Activated naive CD4-positive, alpha-beta T cell treated with anti-CD3 and anti-CD28 coated beads, Interleukin-2, amount 10 ng/mL, durations not matched to agents 7 days and 5 days (primary cell): ENCODE results near the gene CEP164.

ENCODE experiments used
- CTCF ChIA-PET: fragments of 350-600 bp; sonication (Branson Sonifier 250); formaldehyde crosslinking; loops from one replicate; lab custom pipeline; 2021; ENCODE audit warnings: antibody characterized with exemption; lab: Charles Lee
- DNase-seq: peaks from one replicate; pipeline ENCODE4 v3.0.0-alpha.2; 2020
- H3K27ac Mint-ChIP-seq: one replicate; pipeline ENCODE4 v1.8.0; 2021; ENCODE audit warnings: mild to moderate bottlenecking, moderate library complexity, mixed read lengths
- H3K27me3 Mint-ChIP-seq: one replicate; pipeline ENCODE4 v1.8.0; 2021; ENCODE audit warnings: mild to moderate bottlenecking, mixed read lengths
- H3K36me3 Mint-ChIP-seq: one replicate; pipeline ENCODE4 v1.8.0; 2021; ENCODE audit warnings: mixed read lengths
- H3K4me1 Mint-ChIP-seq: one replicate; pipeline ENCODE4 v1.8.0; 2021; ENCODE audit warnings: mixed read lengths
- H3K4me3 Mint-ChIP-seq: one replicate; pipeline ENCODE4 v1.8.0; 2021; ENCODE audit warnings: mild to moderate bottlenecking, moderate library complexity, mixed read lengths
- H3K9me3 Mint-ChIP-seq: one replicate; pipeline ENCODE4 v1.8.0; 2021; ENCODE audit warnings: mixed read lengths

CEP164 gene

DNA sequence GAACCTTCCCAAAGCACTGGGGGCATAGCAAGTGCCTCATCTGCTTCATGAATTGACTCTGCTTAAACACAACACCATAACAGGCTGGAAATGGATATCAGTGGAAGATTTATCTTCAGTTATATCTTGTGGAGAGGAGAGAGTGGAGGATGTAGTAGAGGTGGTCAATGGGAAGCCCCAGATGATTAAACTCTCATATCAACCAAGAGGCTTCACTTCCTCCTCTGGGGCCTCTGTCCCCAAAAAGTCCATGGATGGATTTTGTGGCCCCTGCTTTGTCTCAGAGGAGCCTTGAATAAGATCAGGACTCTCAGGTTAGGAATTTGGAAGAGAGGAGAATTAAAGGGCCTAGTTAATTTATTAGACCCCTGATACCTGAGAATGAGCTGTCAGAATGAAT is 106.1 kb downstream of the CEP164 start:
- no peaks in the 10 kb centered on the region for H3K9me3 Mint-ChIP-seq
- H3K4me1 Mint-ChIP-seq: no peaks in the 10 kb centered on the region
- H3K36me3 Mint-ChIP-seq: no peaks in the 10 kb centered on the region
- DNase-seq: no peak
- CTCF ChIA-PET: no interaction called here
- H3K27ac Mint-ChIP-seq: no peak overlapping the region
- peaks cover 21% of the 10 kb centered on the region for H3K27me3 Mint-ChIP-seq
- H3K4me3 Mint-ChIP-seq: no peak overlapping the region

DNA sequence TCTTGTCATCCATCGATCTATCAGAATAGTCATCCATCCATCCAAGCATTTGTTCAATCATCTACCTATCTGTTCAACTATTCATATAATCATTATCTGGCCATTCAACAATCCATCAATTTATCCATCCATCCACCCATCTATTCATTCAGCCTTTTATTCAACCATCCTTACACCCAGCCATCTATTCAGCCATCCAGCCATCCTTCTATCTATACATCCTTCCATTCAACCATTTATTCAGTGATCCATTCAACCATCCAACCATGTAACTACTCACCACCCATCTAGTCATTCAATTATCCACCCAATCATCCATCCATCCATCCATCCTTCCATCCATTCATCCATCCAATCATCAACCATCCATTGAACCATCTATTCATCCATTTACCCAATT is 106.8 kb downstream of the CEP164 start:
- Mint-ChIP-seq H3K9me3 (no peaks in the 10 kb centered on the region), H3K27me3 (peaks cover 21% of the 10 kb centered on the region), H3K4me1 (no peaks in the 10 kb centered on the region), H3K36me3 (no peaks in the 10 kb centered on the region), H3K27ac (no peak overlapping the region), H3K4me3 (no peak overlapping the region)
- DNase-seq: no peak
- CTCF ChIA-PET: no interaction called here

DNA sequence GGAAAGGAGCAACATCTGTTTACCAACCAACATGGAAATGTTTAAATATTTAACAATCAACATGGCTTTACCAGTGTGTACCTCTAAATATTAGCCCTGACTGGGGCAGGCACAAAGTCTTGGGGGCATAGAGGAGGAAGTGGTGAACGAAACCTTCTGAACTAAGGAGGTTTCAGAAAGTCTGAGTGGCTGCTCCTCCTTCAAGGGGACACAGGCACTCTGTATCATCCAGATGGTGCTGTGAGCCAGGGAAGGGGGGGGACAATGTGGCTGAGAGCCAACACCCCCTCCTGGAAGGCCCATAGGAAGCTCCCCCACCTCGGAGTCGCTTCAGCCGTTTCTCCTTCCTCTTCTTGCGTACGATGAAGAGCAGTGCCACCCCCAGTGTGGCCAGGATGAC is 107.7 kb downstream of the CEP164 start:
- Mint-ChIP-seq H3K9me3 (no peaks in the 10 kb centered on the region), H3K27me3 (peaks cover 21% of the 10 kb centered on the region), H3K36me3 (no peaks in the 10 kb centered on the region), H3K4me1 (no peaks in the 10 kb centered on the region), H3K4me3 (no peak overlapping the region), H3K27ac (no peak overlapping the region)
- peak; percentile 19 for DNase-seq
- CTCF ChIA-PET: interaction anchor here (1.6 kb wide), 1 partner anchor 10 kb away, joined by 4 read pairs; no protein-coding TSS in a partner anchor

DNA sequence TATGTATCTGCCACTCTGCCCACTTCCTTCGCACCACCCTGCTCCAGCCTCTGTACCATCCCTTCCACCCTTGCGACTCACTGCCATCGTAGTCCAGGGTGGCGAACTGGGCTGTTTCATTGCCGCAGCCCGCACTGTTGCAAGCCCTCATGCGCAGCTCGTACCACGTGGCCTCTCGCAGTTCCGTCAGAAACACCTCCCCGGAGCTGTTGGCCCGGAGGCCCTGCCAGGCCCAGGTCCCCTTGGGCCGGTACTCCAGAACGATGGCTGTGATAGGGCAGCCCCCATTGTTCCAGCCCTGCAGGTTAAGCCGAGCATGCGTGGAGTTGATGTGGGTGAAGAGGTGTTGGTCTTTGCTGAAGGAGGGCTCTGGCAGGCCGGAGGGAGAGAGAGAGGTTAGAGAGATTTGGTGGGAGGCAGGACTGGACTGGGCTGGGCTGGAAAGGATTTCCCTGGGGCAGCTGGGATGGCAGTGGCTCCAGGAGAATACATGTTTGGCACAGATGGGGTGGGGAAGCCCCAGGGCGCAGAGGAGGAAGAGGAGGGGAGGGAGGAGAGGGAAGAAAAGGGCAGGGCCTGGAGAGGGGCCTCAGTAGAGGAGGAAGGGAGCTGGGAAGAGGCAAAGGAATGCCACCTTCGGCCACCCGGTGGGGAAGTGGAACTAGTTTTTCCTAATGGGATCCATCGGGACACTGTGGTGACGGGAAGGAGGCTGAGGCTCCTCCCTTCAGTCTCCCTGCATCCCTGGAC is 109.6 kb downstream of the CEP164 start:
- H3K9me3 Mint-ChIP-seq: no peaks in the 10 kb centered on the region
- no peaks in the 10 kb centered on the region for H3K36me3 Mint-ChIP-seq
- CTCF ChIA-PET: no interaction called here
- no peaks in the 10 kb centered on the region for H3K4me1 Mint-ChIP-seq
- H3K27me3 Mint-ChIP-seq: peaks cover 25% of the 10 kb centered on the region
- no peak overlapping the region for H3K27ac Mint-ChIP-seq
- peak; percentile 13 for DNase-seq
- H3K4me3 Mint-ChIP-seq: no peak overlapping the region

DNA sequence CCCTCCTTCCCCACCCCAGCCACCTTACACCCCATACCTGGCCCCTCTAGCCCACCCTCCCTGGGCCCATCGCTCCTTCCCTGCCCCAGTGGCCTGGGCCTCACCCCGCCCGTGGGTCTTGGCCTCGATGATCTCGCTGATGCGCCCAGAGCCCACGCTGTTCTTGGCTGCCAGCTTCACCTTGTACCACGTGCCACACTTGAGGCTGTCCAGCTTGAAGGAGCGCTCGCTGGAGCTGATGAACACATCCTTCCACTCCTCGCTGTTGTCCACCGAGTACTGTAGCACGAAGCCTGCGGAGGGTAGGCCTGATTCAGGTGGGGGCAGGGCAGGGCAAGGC is 110.1 kb downstream of the CEP164 start:
- DNase-seq: peak; percentile 15
- no peaks in the 10 kb centered on the region for H3K9me3 Mint-ChIP-seq
- no peak overlapping the region for H3K27ac Mint-ChIP-seq

DNA sequence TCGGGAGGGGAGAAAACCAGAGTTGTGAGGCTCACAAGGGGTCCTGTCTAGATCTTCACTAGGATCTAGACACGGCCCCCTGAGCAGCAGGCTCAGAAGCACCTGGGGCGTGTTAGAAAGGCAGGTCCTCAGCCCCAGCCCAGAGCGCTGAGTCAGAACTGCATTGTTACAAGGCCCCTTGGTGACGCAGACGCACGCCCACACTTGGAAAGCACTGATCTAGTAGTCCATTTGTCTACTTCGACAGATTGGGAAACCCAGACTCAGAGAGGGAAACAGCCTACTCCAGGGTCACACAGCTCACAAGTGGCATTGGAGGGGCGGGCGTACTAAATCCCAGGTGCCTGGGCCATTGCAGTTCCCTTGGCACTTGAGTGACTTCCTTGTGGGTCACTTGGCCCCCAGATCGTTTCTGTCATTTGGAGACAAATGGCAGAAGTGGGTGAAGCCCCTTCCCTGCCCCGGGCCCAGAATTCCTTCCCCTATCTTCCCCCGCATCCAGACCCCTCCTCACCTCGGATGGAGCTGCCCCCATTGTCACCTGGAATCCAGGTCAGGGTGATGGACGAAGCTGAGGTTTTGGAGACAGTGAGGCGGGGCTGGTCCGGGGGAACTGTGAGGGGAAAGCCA is 110.8 kb downstream of the CEP164 start:
- Mint-ChIP-seq H3K4me1 (no peaks in the 10 kb centered on the region), H3K27me3 (peaks cover 33% of the 10 kb centered on the region), H3K36me3 (no peaks in the 10 kb centered on the region), H3K4me3 (no peak overlapping the region), H3K9me3 (no peaks in the 10 kb centered on the region), H3K27ac (no peak overlapping the region)
- peak; percentile 12 for DNase-seq
- CTCF ChIA-PET: interaction anchor here (1.6 kb wide), 1 partner anchor 12 kb away, joined by 3 read pairs; no protein-coding TSS in a partner anchor

More for the DNA sequence above, 110.1 kb downstream of the CEP164 start:
- H3K36me3 Mint-ChIP-seq: no peaks in the 10 kb centered on the region
- peaks cover 26% of the 10 kb centered on the region for H3K27me3 Mint-ChIP-seq
- no peak overlapping the region for H3K4me3 Mint-ChIP-seq
- H3K4me1 Mint-ChIP-seq: no peaks in the 10 kb centered on the region
- CTCF ChIA-PET: no interaction called here

DNA sequence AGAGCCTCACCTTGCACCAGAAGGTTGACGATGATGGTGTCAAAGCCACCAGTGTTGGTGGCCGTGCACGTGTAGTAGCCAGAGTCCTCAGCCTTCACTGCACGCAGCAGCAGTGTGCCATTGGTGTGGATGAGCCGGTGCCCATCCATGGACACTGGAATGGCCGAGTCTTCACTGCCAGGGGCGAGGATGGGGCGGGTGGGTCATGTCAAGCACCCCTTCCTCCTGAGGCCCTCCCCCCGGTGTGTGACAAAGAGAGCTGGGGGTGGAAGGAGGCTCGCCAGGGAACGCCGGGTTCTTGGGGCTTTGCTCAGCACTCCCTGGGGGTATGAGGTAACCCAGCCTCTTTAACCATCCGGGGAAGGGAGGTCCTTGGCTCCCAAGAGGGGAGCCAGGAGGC is 111.6 kb downstream of the CEP164 start:
- CTCF ChIA-PET: interaction anchor here (1.6 kb wide), 1 partner anchor 13 kb away, joined by 3 read pairs; no protein-coding TSS in a partner anchor
- H3K9me3 Mint-ChIP-seq: no peaks in the 10 kb centered on the region
- H3K36me3 Mint-ChIP-seq: no peaks in the 10 kb centered on the region
- H3K27ac Mint-ChIP-seq: no peak overlapping the region
- no peak overlapping the region for H3K4me3 Mint-ChIP-seq
- DNase-seq: peak; percentile 11
- H3K27me3 Mint-ChIP-seq: peaks cover 41% of the 10 kb centered on the region
- H3K4me1 Mint-ChIP-seq: no peaks in the 10 kb centered on the region

DNA sequence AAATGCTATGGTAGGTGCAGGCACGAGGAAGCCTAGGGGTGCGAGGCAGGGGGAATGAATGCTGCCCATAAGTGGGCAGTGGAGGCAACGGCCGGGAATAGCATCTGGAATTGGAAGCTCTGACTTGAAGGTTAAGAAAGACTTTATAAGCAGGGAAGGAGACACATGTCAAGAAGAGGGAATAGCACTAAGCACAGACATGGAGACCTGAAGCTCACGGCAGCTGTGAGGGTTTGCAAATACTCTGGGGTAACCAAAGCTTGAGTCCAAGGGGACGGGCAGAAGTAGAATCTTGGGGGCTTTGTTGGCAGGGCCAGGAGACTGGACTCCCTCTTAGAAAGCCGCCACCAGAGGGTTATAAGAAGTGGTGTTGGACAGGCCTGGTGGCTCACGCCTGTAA is 112.6 kb downstream of the CEP164 start:
- H3K4me1 Mint-ChIP-seq: no peaks in the 10 kb centered on the region
- H3K4me3 Mint-ChIP-seq: no peak overlapping the region
- DNase-seq: no peak
- peaks cover 49% of the 10 kb centered on the region for H3K27me3 Mint-ChIP-seq
- CTCF ChIA-PET: no interaction called here
- no peak overlapping the region for H3K27ac Mint-ChIP-seq
- no peaks in the 10 kb centered on the region for H3K36me3 Mint-ChIP-seq
- no peaks in the 10 kb centered on the region for H3K9me3 Mint-ChIP-seq

DNA sequence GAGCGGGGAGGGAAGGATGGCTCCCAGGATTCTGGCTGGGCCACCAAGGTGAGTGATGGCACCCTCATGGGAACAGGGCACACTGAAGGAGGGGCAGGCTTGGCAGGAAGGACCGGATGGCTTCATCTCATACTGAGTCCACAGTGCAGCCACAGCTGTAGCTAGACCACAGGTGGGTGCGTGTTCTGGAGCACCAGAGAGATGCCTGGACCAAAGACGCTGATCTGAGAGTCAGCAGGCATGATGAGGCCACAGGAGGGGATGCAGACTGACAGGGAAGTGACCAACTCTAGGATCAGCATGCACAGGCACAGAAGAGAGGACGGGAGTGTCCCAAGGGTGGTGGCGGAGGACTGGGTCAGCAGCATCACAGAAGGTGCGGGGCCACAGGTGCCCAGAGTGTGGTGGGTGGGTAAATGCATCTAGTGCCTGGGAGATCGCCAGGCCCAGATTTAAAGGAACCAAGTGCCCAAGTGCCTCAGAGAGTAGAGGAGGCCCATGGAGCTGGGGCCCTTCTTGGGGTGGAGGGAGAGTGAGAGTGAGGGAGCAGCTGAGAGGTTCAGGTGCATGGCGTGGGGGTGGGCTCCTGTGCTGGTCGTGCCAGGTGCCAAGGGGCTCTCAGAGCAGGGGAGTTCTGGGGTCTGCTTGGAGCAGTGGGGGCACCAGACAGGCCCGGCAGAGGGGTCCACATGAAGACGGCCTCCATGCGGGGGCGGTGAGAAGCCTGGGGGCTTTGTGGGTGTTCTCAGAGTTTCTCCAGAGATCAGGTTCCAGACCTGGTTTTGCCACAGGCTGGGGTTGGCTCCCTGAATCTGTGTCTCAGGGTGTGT is 113.7 kb downstream of the CEP164 start:
- H3K27me3 Mint-ChIP-seq: peaks cover 42% of the 10 kb centered on the region
- DNase-seq: peak; percentile 9

DNA sequence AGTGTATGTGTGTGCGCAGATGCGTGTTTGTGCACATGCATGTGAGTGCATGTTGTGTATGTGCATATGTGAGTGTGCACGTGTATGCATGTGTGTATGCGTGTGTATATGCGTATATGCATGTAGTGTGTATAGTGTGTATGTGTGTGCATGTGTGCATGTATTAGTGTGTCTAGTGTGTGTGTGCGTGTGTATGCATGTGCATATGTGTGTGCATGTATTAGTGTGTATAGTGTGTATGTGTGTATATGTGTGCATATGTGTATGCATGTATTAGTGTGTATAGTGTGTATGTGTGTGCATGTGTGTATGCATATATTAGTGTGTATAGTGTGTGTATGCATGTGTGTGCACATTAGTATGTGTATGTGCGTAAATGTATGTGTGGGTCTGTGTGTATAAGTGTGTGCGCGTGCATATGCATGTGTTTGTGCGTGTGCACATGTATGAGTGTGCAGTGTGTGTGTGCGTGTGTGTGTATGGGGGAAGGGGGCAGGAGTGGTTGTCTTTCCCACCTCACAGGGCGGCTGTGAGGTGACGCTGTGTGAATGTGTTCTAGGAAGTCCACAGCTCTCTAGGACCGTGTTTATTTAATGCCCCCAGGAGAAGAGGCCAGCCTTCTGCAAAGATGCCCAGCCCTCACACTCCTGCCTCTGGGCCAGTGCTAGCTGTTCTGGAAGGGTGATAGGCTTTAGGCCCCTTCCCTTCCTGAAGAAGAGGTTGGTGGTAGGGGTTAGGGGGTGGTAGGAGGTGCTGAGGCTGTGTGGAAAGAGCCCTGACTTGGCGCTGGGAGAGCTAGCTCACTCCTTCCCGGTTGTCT is 114.6 kb downstream of the CEP164 start:
- Mint-ChIP-seq H3K36me3 (no peaks in the 10 kb centered on the region), H3K9me3 (no peaks in the 10 kb centered on the region), H3K27me3 (peaks cover 36% of the 10 kb centered on the region), H3K27ac (no peak overlapping the region), H3K4me1 (no peaks in the 10 kb centered on the region), H3K4me3 (no peak overlapping the region)
- CTCF ChIA-PET: no interaction called here
- DNase-seq: peak; percentile 4

More for the DNA sequence above, 113.7 kb downstream of the CEP164 start:
- Mint-ChIP-seq H3K36me3 (no peaks in the 10 kb centered on the region), H3K4me1 (no peaks in the 10 kb centered on the region), H3K9me3 (no peaks in the 10 kb centered on the region), H3K4me3 (no peak overlapping the region), H3K27ac (no peak overlapping the region)
- CTCF ChIA-PET: no interaction called here

DNA sequence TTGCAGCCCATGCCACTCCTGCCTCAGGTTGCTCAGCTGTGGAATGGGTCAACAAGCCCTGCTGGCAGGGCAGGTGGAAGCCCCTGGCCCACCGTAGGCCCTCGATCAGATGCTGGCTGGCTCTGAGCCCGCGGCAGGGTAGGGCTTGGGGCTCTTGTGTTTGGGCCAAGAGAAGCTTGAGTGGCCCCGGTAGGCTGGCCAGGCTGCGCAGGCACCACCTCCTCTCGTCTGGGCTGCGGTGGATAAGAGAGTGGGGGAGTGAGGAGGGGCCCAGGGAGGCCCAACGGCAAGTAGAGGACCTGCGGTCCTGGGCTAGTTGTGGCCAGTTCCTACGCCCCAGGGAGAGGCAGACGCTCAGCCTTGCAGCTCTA is 115.2 kb downstream of the CEP164 start:
- Mint-ChIP-seq H3K4me3 (no peak overlapping the region), H3K27ac (no peak overlapping the region), H3K9me3 (no peaks in the 10 kb centered on the region), H3K27me3 (peaks cover 36% of the 10 kb centered on the region), H3K36me3 (no peaks in the 10 kb centered on the region), H3K4me1 (no peaks in the 10 kb centered on the region)
- DNase-seq: peak; percentile 8
- CTCF ChIA-PET: no interaction called here

DNA sequence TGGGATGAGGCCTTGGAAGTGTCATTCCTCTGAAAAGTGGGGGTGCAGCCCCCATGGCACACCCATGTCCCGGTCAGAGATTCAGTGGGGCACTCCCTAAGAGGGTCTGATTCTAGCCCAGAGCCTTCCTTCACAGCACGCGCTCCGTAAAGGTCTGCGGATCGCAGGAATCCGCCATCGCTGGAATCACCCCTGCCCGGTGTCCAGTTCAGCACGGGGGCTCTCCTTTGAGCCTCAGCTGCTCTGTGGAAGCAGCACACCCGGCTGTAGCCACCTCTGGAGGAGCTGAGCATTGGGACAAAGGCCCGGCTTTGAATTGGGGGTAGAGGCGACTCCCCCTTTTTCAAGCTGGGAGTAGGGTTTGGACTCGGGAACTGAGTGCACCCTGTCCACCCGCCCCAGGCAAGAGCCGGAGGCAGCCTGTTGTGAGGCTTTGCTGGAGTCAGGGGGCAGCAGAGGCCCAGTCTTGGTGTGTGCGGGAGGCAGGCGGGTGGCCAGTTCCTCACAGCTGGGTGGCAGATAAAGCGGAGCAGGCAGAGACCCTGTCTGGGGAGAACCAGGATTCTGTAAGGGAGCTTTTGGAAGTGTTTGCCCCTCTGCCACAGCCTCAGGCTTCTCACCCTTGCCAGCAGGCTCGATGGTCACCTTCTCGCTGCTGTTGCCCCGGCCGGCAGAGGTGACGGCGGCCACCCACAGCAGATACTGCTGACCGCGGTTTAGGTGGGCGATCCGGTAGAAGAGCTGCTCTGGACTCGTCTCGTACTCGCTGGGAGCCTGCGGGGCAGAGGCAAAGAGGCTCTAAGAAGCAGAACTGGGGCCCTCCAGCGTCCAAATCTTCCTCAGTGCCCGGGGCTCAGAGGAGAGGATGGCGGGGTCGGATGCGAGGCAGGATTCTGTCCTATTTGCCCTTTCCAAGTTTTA is 115.9 kb downstream of the CEP164 start:
- CTCF ChIA-PET: interaction anchor here (2.1 kb wide), 1 partner anchor 17 kb away, joined by 7 read pairs; no protein-coding TSS in a partner anchor
- Mint-ChIP-seq H3K4me1 (no peaks in the 10 kb centered on the region), H3K9me3 (no peaks in the 10 kb centered on the region), H3K27me3 (peaks cover 36% of the 10 kb centered on the region), H3K4me3 (no peak overlapping the region), H3K27ac (no peak overlapping the region), H3K36me3 (no peaks in the 10 kb centered on the region)
- peak; percentile 27 for DNase-seq

DNA sequence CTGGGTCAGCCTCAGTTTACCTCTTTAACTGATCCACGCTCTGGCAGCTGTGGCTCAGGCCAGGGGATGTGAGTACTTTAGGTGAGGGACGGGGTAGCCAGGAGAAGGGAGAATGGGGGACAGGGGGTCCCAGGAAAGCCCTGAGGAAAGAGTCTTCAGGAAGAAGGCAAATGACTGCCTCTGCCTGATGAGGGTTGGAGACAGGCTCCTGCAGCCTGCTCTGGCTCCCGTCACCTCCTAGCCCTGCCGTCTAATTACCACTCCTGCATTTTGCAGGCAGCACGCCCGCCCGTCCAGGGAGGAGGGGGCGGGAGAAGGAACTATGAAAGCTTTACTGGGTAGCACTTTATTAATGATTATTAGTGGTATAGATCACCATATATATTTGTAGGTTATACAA is 116.6 kb downstream of the CEP164 start:
- Mint-ChIP-seq H3K27ac (no peak overlapping the region), H3K27me3 (peaks cover 36% of the 10 kb centered on the region), H3K36me3 (no peaks in the 10 kb centered on the region), H3K4me1 (no peaks in the 10 kb centered on the region), H3K4me3 (no peak overlapping the region), H3K9me3 (no peaks in the 10 kb centered on the region)
- peak; percentile 2 for DNase-seq
- CTCF ChIA-PET: interaction anchor here (2.1 kb wide), 1 partner anchor 18 kb away, joined by 7 read pairs; no protein-coding TSS in a partner anchor
